K562 (cell line): Measurements from ENCODE around the gene DDX41. TPM values are rescaled to one million over a fixed set of nuclear protein-coding genes. Genes with fewer than 3 reads are reported as not detected.

ENCODE experiments used
- CBFA2T3 ChIP-seq: fragments of 450-650 bp; IDR thresholded peaks from 2 replicates; pipeline ENCODE4 v1.6.1; 2017
- CUX1 ChIP-seq: fragments of 200-800 bp; sonication (Bioruptor generic); IDR thresholded peaks from 2 replicates; pipeline ENCODE4 v1.6.1; 2016; ENCODE audit warnings: missing genetic modification characterization, missing compliant biosample characterization
- CXXC5 ChIP-seq: fragments of 250-450 bp; sonication (Bioruptor Pico); IDR thresholded peaks from 2 replicates; pipeline ENCODE4 v1.8.0; 2022; ENCODE audit warnings: inconsistent platforms, mild to moderate bottlenecking, moderate library complexity
- DDX20 ChIP-seq: fragments of 450-650 bp; IDR thresholded peaks from 2 replicates; pipeline ENCODE4 v1.6.1; 2016; ENCODE audit warnings: missing genetic modification characterization, low read depth, mild to moderate bottlenecking, missing compliant biosample characterization, moderate library complexity
- IRF1 ChIP-seq: sonication (generic); formaldehyde crosslinking; IDR thresholded peaks from 2 replicates; pipeline ENCODE4 v1.8.0; 2022; ENCODE audit warnings: missing genetic modification reagents, mild to moderate bottlenecking, borderline replicate concordance
- MAFK ChIP-seq: IDR thresholded peaks from 2 replicates; pipeline ENCODE4 v1.6.1; 2011; ENCODE audit warnings: low read length, improper control_type of control experiment
- MEF2D ChIP-seq: conservative IDR thresholded peaks from 2 replicates; pipeline ENCODE4 v1.6.1; 2016; ENCODE audit warnings: low read depth, missing genetic modification characterization, missing compliant biosample characterization
- NCOA6 ChIP-seq: fragments of 450-650 bp; IDR thresholded peaks from 2 replicates; pipeline ENCODE4 v1.6.1; 2017; ENCODE audit warnings: mild to moderate bottlenecking
- NFE2L1 ChIP-seq: fragments of 450-650 bp; IDR thresholded peaks from 2 replicates; pipeline ENCODE4 v1.6.1; 2016; ENCODE audit warnings: missing genetic modification characterization, low read depth, mild to moderate bottlenecking, missing compliant biosample characterization, moderate library complexity, borderline replicate concordance
- NFIC ChIP-seq: fragments of 450-650 bp; IDR thresholded peaks from 2 replicates; pipeline ENCODE4 v1.6.1; 2017; ENCODE audit warnings: mild to moderate bottlenecking, inconsistent platforms
- PHB ChIP-seq: fragments of 250-450 bp; sonication (Bioruptor Pico); IDR thresholded peaks from 2 replicates; pipeline ENCODE4 v1.5.0; 2021
- POLR2AphosphoS5 ChIP-seq: IDR thresholded peaks from 2 replicates; pipeline ENCODE4 v1.6.1; 2011; ENCODE audit warnings: mild to moderate bottlenecking, low read depth, low read length, moderate library complexity; ENCODE audit not compliant: control insufficient read depth, insufficient read depth
- RBM15 ChIP-seq: fragments of 200-400 bp; formaldehyde crosslinking; IDR thresholded peaks from 2 replicates; pipeline ENCODE4 v1.6.1; 2018; ENCODE audit warnings: mild to moderate bottlenecking, low read length, moderate library complexity; ENCODE audit not compliant: insufficient read depth
- RCOR1 ChIP-seq, 2 experiments: IDR thresholded peaks; 2 replicates each; pipeline ENCODE4 v1.6.1; 2012; ENCODE audit warnings: low read depth in 2 of 2, low read length in 2 of 2, borderline replicate concordance in 1 of 2, improper control_type of control experiment in 1 of 2
- RNF2 ChIP-seq: sonication (generic); IDR thresholded peaks from 2 replicates; pipeline ENCODE4 v1.6.1; 2016
- SMARCA4 ChIP-seq: fragments of 450-650 bp; IDR thresholded peaks from 2 replicates; pipeline ENCODE4 v1.6.1; 2016
- SOX6 ChIP-seq: fragments of 450-650 bp; IDR thresholded peaks from 2 replicates; pipeline ENCODE4 v1.6.1; 2014; ENCODE audit warnings: mild to moderate bottlenecking
- TCF3 ChIP-seq: sonication (generic); formaldehyde crosslinking; IDR thresholded peaks from 2 replicates; pipeline ENCODE4 v1.4.0; 2020; ENCODE audit warnings: mild to moderate bottlenecking, missing genetic modification reagents
- TCF7L2 ChIP-seq: fragments of 150-350 bp; IDR thresholded peaks from 2 replicates; pipeline ENCODE4 v1.6.1; 2016; ENCODE audit warnings: low read depth, mild to moderate bottlenecking, low read length, moderate library complexity
- ZNF639 ChIP-seq, 2 experiments: fragments of 200-800 bp in 1 of 2; sonication (Bioruptor generic) in 1 of 2; sonication (generic) in 1 of 2; formaldehyde crosslinking in 1 of 2; IDR thresholded peaks in 1 of 2; conservative IDR thresholded peaks in 1 of 2; 2 replicates each; pipeline versions ENCODE4 v1.5.0 to v1.6.1; 2016 to 2020; ENCODE audit warnings: missing compliant biosample characterization in 1 of 2, missing genetic modification characterization in 1 of 2, missing genetic modification reagents in 1 of 2
- ZNF766 ChIP-seq: fragments of 200-800 bp; sonication (Bioruptor generic); conservative IDR thresholded peaks from 2 replicates; pipeline ENCODE4 v1.6.1; 2016; ENCODE audit warnings: missing genetic modification characterization, missing compliant biosample characterization
- polyA plus RNA-seq, 8 experiments: library from polyadenylated mRNA; depleted of rRNA in 4 of 8; stranded (reverse) in 5 of 8; unstranded in 3 of 8; fragments of >200 nt; fragmentation: Nextera tagmentation in 2 of 8; fragmentation: Illumina TruSeq in 1 of 8; extraction: Ambion mirVana in 2 of 8; extraction: Trizol in 1 of 8; gene quantifications; 2 replicates each; pipeline versions ENCODE4 v1.2.1 to v1.2.3, GENCODE V29; 2011 to 2014; ENCODE audit warnings: inconsistent platforms in 1 of 8, missing spikeins in 1 of 8
- total RNA-seq, 7 experiments: library from RNA; depleted of rRNA in 6 of 7; stranded (reverse); fragments of >200 nt in 6 of 7; fragmentation: Illumina TruSeq in 2 of 7; extraction: Trizol in 2 of 7; gene quantifications; 2 replicates each; pipeline versions ENCODE4 v1.2.1 to v1.2.3, GENCODE V29; 2011 to 2021; ENCODE audit warnings: low replicate concordance in 1 of 7

Gene DDX41
- total and polyA plus RNA-seq, 9 of the 15 experiments (the other 6 are each of a cell fraction or from before 2014, with no cell fraction given), result 38.2 to 284 (median 116) TPM

- TF ChIP-seq IRF1 (CRISPR knock-in tag) (no peak), NFIC (peak; percentile 85), NCOA6 (no peak), RCOR1 (IDR thresholded peaks at IDR 0.05; ENCODE audit: borderline replicate concordance in 1 of 2, low read depth in 2 of 2, low read length in 2 of 2) (peak in 1 of 2 experiments; percentile 75; a peak in 1 of 4 replicates), SMARCA4 (peak; percentile 75), NFE2L1 (no peak), MAFK (no peak), CXXC5 (CRISPR knock-in tag) (peak; percentile 74), ZNF766 (CRISPR knock-in tag) (peak; percentile 76; the same call in 1 of the 2 replicates), PHB (CRISPR knock-in tag) (no peak), RBM15 (no peak), DDX20 (no peak), TCF3 (CRISPR knock-in tag) (peak; percentile 92), CUX1 (0 out of 2 replicates have a peak, but pooled peaks have one; percentile 38), POLR2AphosphoS5 (peak; percentile 78), MEF2D (0 out of 2 replicates have a peak, but pooled peaks have one; percentile 25), SOX6 (peak; percentile 76), TCF7L2 (no peak), CBFA2T3 (peak; percentile 96), RNF2 (no peak), ZNF639 (CRISPR knock-in tag; conservative IDR thresholded peaks at IDR 0.05 in 1 of 2, IDR thresholded peaks at IDR 0.05 in 1 of 2) (peak in 1 of 2 experiments; percentile 56; a peak in 1 of 4 replicates)
Measured at GRCh38 chr5:177529247-177530203, 12.8 kb upstream of the DDX41 start (continued).
